Measurements from ENCODE around the gene SH3BP5L.
A peak's percentile ranks its signal among the peaks of the same experiment; 100 is the strongest.
"Not testable (repeated sequence)": the region's sequence is repeated elsewhere in the genome, so short reads cannot be mapped to it uniquely, and the experiment has no call there.

SH3BP5L gene

GRCh38 chr1:248850536-248851251, 25.0 kb upstream of the SH3BP5L start:
- no peak for DNase-seq

- DNase-seq: no peak
These were observed 24.4 kb upstream of the SH3BP5L start for GRCh38 chr1:248850124-248850523.

GRCh38 chr1:248849637-248850036, 23.9 kb upstream of the SH3BP5L start:
- no peak for DNase-seq

- DNase-seq: no peak
These were observed 23.4 kb upstream of the SH3BP5L start for GRCh38 chr1:248849152-248849551.

GRCh38 chr1:248848602-248849001, 22.9 kb upstream of the SH3BP5L start:
- no peak for DNase-seq

GRCh38 chr1:248847956-248848561, 22.3 kb upstream of the SH3BP5L start:
- no peak for DNase-seq

GRCh38 chr1:248847181-248847955, 21.7 kb upstream of the SH3BP5L start:
- no peak for DNase-seq

- no peak for DNase-seq
These were observed 18.8 kb upstream of the SH3BP5L start for GRCh38 chr1:248844526-248844925.

GRCh38 chr1:248843687-248844086, 18.0 kb upstream of the SH3BP5L start:
- no peak for DNase-seq

GRCh38 chr1:248842781-248843331, 17.1 kb upstream of the SH3BP5L start:
- no peak for DNase-seq

- DNase-seq: no peak
These were observed 16.1 kb upstream of the SH3BP5L start for GRCh38 chr1:248841702-248842395.

- DNase-seq: no peak
These were observed 15.2 kb upstream of the SH3BP5L start for GRCh38 chr1:248840946-248841345.

- DNase-seq: no peak
These were observed 13.4 kb upstream of the SH3BP5L start for GRCh38 chr1:248839168-248839555.

GRCh38 chr1:248838357-248839167, 12.8 kb upstream of the SH3BP5L start:
- DNase-seq: peak; percentile 91

- DNase-seq: peak; percentile 99
These were observed 12.2 kb upstream of the SH3BP5L start, which contains the start of gene ZNF672 for GRCh38 chr1:248837781-248838356. Gene ZNF672 (plus strand): TSS chr1:248838224. CDS start chr1:248847275, 9,051 bp downstream.

- no peak for DNase-seq
These were observed 11.5 kb upstream of the SH3BP5L start for GRCh38 chr1:248837045-248837780.

- DNase-seq: no peak
These were observed 8.7 kb upstream of the SH3BP5L start for GRCh38 chr1:248834343-248834940.

- DNase-seq: no peak
These were observed 6.1 kb upstream of the SH3BP5L start for GRCh38 chr1:248831842-248832241.

GRCh38 chr1:248830718-248831017, 5.0 kb upstream of the SH3BP5L start:
- not testable (repeated sequence) for DNase-seq

GRCh38 chr1:248828845-248829244, 3.1 kb upstream of the SH3BP5L start:
- DNase-seq: no peak

- no peak for DNase-seq
These were observed 174 bp downstream of the SH3BP5L start for GRCh38 chr1:248825573-248825908.

Data from midbrain (tissue), 1 donor.